ENCODE data around the gene FAM174C.

FAM174C gene

DNA sequence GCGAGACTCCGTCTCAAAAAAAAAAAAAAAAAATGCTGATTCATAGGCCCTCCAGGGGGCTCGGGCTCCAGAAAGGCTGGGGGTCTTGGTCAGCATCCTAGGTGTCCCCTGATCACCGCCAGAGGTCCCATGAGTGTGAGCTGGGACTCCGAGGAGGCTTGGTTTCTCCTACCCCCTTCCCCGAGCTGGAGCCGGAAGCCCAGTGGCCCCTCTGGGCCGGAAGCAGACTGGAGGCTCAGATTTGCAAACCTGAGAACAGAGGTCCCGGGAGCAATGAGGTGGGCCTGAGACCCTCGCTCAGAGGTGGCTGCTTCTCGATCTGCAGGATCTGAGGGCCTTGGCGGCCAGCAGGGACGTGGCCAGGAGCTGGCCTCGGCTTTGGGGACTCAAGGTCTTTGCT is 51.8 kb downstream of the FAM174C start:
- H3K36me3 ChIP-seq (ENCODE audit: control insufficient read depth, insufficient read depth, low read length) = no peaks in the 10 kb centered on the region
- H3K9me3 ChIP-seq (ENCODE audit: control insufficient read depth, low read length) = no peaks in the 10 kb centered on the region
- no peak overlapping the region for H3K4me3 ChIP-seq (ENCODE audit: insufficient read depth, low read depth, low read length, poor library complexity, severe bottlenecking)
- H3K27me3 ChIP-seq (replicated peaks; ENCODE audit: control insufficient read depth, insufficient read depth, low read length, poor library complexity, severe bottlenecking) = peaks cover 21% of the 10 kb centered on the region
- H3K4me1 ChIP-seq (ENCODE audit: control insufficient read depth, insufficient read depth, low read length, poor library complexity, severe bottlenecking) = peaks cover 11% of the 10 kb centered on the region
- H3K27ac ChIP-seq (ENCODE audit: insufficient read depth, low read length, poor library complexity, severe bottlenecking) = no peak overlapping the region
- no peak for DNase-seq

All from effector memory CD4-positive, alpha-beta T cell (primary cell).